SK-N-SH treated with all-trans-retinoic acid at 6 μM for 48 hours (cell line): ENCODE measurements around the gene ZFP92.

Experiments used
- ATAC-seq: fragments of 200-7000 bp; cut with Tn5 transposase; 3 replicates; pipeline ENCODE4 v1.9.1; 2020; ENCODE audit warnings: mild to moderate bottlenecking, moderate library complexity
- ARNTL ChIP-seq: fragments of 450-650 bp; formaldehyde crosslinking; IDR thresholded peaks from 2 replicates; pipeline ENCODE4 v1.5.0; 2020; ENCODE audit warnings: low read depth, mild to moderate bottlenecking, moderate library complexity, borderline replicate concordance
- BACH2 ChIP-seq: fragments of 250-450 bp; sonication (Bioruptor Pico); IDR thresholded peaks from 2 replicates; pipeline ENCODE4 v1.9.0; 2021; ENCODE audit warnings: mild to moderate bottlenecking, borderline replicate concordance
- CREB5 ChIP-seq: fragments of 250-450 bp; sonication (Bioruptor Pico); IDR thresholded peaks from 2 replicates; pipeline ENCODE4 v1.5.1; 2020; ENCODE audit warnings: low read depth, mild to moderate bottlenecking, moderate library complexity
- CSDC2 ChIP-seq: fragments of 250-450 bp; sonication (Bioruptor Pico); IDR thresholded peaks from 2 replicates; pipeline ENCODE4 v1.5.0; 2020; ENCODE audit warnings: mild to moderate bottlenecking, moderate library complexity
- CSRNP3 ChIP-seq: fragments of 250-450 bp; sonication (Bioruptor Pico); IDR thresholded peaks from 2 replicates; pipeline ENCODE4 v1.5.1; 2021; ENCODE audit warnings: mild to moderate bottlenecking, moderate library complexity
- ESRRG ChIP-seq: fragments of 250-450 bp; sonication (Bioruptor Pico); IDR thresholded peaks from 2 replicates; pipeline ENCODE4 v1.6.1; 2021; ENCODE audit warnings: mild to moderate bottlenecking
- GLIS3 ChIP-seq: fragments of 250-450 bp; sonication (Bioruptor Pico); IDR thresholded peaks from 2 replicates; pipeline ENCODE4 v1.5.0; 2020; ENCODE audit warnings: mild to moderate bottlenecking, moderate library complexity
- ISL1 ChIP-seq: fragments of 250-450 bp; sonication (Bioruptor Pico); IDR thresholded peaks from 2 replicates; pipeline ENCODE4 v2.1.2; 2022; ENCODE audit warnings: mild to moderate bottlenecking, moderate library complexity
- OSR1 ChIP-seq: fragments of 250-450 bp; sonication (Bioruptor Pico); IDR thresholded peaks from 2 replicates; pipeline ENCODE4 v1.8.0; 2022; ENCODE audit warnings: moderate library complexity, mild to moderate bottlenecking, inconsistent platforms
- POU6F1 ChIP-seq: fragments of 250-450 bp; sonication (Bioruptor Pico); IDR thresholded peaks from 2 replicates; pipeline ENCODE4 v1.8.0; 2021; ENCODE audit warnings: low read depth, mild to moderate bottlenecking, moderate library complexity, borderline replicate concordance
- RARB ChIP-seq: fragments of 250-450 bp; sonication (Bioruptor Pico); IDR thresholded peaks from 2 replicates; pipeline ENCODE4 v1.8.0; 2021; ENCODE audit warnings: mild to moderate bottlenecking, moderate library complexity
- TCF4 ChIP-seq: fragments of 250-450 bp; sonication (Bioruptor Pico); IDR thresholded peaks from 2 replicates; pipeline ENCODE4 v1.8.0; 2021; ENCODE audit warnings: mild to moderate bottlenecking, moderate library complexity, borderline replicate concordance
- TOX ChIP-seq: fragments of 250-450 bp; sonication (Bioruptor Pico); IDR thresholded peaks from 2 replicates; pipeline ENCODE4 v1.8.0; 2021; ENCODE audit warnings: mild to moderate bottlenecking, moderate library complexity, borderline replicate concordance
- TSHZ2 ChIP-seq: fragments of 250-450 bp; sonication (Bioruptor Pico); IDR thresholded peaks from 2 replicates; pipeline ENCODE4 v1.5.0; 2020; ENCODE audit warnings: mild to moderate bottlenecking, moderate library complexity
- ZC3H10 ChIP-seq: fragments of 250-450 bp; sonication (Bioruptor Pico); IDR thresholded peaks from 2 replicates; pipeline ENCODE4 v1.5.1; 2021; ENCODE audit warnings: mild to moderate bottlenecking, moderate library complexity
- ZFP3 ChIP-seq: fragments of 250-450 bp; sonication (Bioruptor Pico); IDR thresholded peaks from 2 replicates; pipeline ENCODE4 v1.5.0; 2020; ENCODE audit warnings: mild to moderate bottlenecking, moderate library complexity
- ZFP30 ChIP-seq: fragments of 450-650 bp; formaldehyde crosslinking; IDR thresholded peaks from 2 replicates; pipeline ENCODE4 v1.5.0; 2022; ENCODE audit warnings: mild to moderate bottlenecking, moderate library complexity
- ZNF565 ChIP-seq: fragments of 450-650 bp; formaldehyde crosslinking; conservative IDR thresholded peaks from 2 replicates; pipeline ENCODE4 v1.5.0; 2020; ENCODE audit warnings: low read depth, mild to moderate bottlenecking, moderate library complexity
- ZNF70 ChIP-seq: fragments of 450-650 bp; formaldehyde crosslinking; IDR thresholded peaks from 2 replicates; pipeline ENCODE4 v1.5.0; 2020; ENCODE audit warnings: mild to moderate bottlenecking, moderate library complexity
- ZNF8 ChIP-seq: fragments of 450-650 bp; formaldehyde crosslinking; IDR thresholded peaks from 2 replicates; pipeline ENCODE4 v1.5.0; 2020; ENCODE audit warnings: mild to moderate bottlenecking, moderate library complexity
- TF ChIP-seq, protein P1 (sequence below): fragments of 250-450 bp; sonication (Bioruptor Pico); IDR thresholded peaks from 2 replicates; pipeline ENCODE4 v1.8.0; 2020; ENCODE audit warnings: mild to moderate bottlenecking, moderate library complexity, borderline replicate concordance

ZFP92 gene

DNA sequence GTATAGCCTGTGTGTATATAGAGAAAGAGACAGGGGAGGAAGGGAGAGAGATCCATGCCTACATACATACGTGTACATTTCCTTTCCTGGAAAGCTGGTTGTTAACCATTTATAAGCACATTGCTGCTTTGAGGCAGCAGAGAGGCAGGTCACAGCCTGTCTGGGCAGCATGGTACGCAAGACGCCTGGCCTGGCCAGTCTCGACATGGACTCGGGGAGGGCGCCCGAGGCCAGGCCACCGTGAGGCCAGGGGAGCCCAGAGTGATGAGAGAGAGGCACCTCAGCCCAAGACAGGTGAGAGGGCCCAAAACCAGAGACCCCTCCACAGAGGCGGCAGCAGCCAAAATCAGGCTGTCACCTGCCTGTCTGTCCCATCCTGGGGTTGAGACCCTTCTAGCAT is 30.7 kb downstream of the ZFP92 start:
- ATAC-seq, result no peak
- TF ChIP-seq RARB (CRISPR knock-in tag) (no peak), POU6F1 (CRISPR knock-in tag) (no peak), TOX (no peak), TCF4 (CRISPR knock-in tag) (no peak), ZFP3 (CRISPR knock-in tag) (no peak), ISL1 (CRISPR knock-in tag) (no peak), ZFP30 (CRISPR knock-in tag) (no peak), CREB5 (CRISPR knock-in tag) (no peak), ZNF70 (no peak), ZC3H10 (no peak), OSR1 (CRISPR knock-in tag) (no peak), GLIS3 (no peak), ZNF8 (CRISPR knock-in tag) (no peak), CSRNP3 (no peak), BACH2 (no peak), ARNTL (CRISPR knock-in tag) (no peak), ESRRG (CRISPR knock-in tag) (no peak), TSHZ2 (CRISPR knock-in tag) (no peak)
- TF ChIP-seq, protein P1, sequence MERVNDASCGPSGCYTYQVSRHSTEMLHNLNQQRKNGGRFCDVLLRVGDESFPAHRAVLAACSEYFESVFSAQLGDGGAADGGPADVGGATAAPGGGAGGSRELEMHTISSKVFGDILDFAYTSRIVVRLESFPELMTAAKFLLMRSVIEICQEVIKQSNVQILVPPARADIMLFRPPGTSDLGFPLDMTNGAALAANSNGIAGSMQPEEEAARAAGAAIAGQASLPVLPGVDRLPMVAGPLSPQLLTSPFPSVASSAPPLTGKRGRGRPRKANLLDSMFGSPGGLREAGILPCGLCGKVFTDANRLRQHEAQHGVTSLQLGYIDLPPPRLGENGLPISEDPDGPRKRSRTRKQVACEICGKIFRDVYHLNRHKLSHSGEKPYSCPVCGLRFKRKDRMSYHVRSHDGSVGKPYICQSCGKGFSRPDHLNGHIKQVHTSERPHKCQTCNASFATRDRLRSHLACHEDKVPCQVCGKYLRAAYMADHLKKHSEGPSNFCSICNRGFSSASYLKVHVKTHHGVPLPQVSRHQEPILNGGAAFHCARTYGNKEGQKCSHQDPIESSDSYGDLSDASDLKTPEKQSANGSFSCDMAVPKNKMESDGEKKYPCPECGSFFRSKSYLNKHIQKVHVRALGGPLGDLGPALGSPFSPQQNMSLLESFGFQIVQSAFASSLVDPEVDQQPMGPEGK (CRISPR knock-in tag), result no peak

DNA sequence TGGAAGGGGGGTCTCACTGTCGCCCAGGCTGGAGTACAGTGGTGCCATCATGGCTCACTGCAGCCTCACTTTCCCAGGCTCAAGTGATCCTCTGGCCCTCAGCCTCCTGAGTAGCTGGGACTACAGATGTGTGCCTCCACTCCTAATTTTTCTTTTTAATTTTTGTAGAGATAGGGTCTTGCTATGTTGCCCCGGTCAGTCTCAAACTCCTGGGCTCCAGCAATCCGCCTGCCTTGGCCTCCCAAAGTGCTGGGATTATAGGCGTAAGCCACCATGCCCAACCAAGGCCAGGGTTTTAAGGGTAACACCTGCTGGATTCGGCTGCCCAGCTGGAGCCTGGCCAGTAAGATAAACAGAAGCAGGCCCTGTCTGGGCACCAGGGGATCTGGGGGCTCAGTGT is 31.2 kb downstream of the ZFP92 start:
- no peak for ATAC-seq
- TF ChIP-seq ISL1 (CRISPR knock-in tag) (no peak), ZC3H10 (no peak), CSDC2 (CRISPR knock-in tag) (no peak), POU6F1 (CRISPR knock-in tag) (no peak), ZNF8 (CRISPR knock-in tag) (no peak), ZNF565 (CRISPR knock-in tag) (no peak), ZNF70 (no peak), OSR1 (CRISPR knock-in tag) (no peak), TOX (no peak), ESRRG (CRISPR knock-in tag) (no peak), TSHZ2 (CRISPR knock-in tag) (no peak), CREB5 (CRISPR knock-in tag) (no peak), TCF4 (CRISPR knock-in tag) (no peak)
- TF ChIP-seq, protein P1 (CRISPR knock-in tag), result no peak
